HT-29 (cell line): Measurements from ENCODE around the gene RUSC1. TPM values are rescaled to one million over a fixed set of nuclear protein-coding genes. Genes with fewer than 3 reads are reported as not detected.
A peak's percentile ranks its signal among the peaks of the same experiment; 100 is the strongest.
"Not testable (repeated sequence)": the region's sequence is repeated elsewhere in the genome, so short reads cannot be mapped to it uniquely, and the experiment has no call there.

ENCODE experiments used
- DNase-seq: peaks from one replicate; pipeline ENCODE4 v3.0.0-alpha.2; 2015; ENCODE audit warnings: low spot score
- total RNA-seq: library from RNA; depleted of rRNA; stranded (reverse); fragments of >200 nt; shearing (Covaris generic); gene quantifications from 2 replicates; pipeline ENCODE4 v1.2.3, GENCODE V29; 2014; rRNA removed

The RUSC1 gene, protein sequence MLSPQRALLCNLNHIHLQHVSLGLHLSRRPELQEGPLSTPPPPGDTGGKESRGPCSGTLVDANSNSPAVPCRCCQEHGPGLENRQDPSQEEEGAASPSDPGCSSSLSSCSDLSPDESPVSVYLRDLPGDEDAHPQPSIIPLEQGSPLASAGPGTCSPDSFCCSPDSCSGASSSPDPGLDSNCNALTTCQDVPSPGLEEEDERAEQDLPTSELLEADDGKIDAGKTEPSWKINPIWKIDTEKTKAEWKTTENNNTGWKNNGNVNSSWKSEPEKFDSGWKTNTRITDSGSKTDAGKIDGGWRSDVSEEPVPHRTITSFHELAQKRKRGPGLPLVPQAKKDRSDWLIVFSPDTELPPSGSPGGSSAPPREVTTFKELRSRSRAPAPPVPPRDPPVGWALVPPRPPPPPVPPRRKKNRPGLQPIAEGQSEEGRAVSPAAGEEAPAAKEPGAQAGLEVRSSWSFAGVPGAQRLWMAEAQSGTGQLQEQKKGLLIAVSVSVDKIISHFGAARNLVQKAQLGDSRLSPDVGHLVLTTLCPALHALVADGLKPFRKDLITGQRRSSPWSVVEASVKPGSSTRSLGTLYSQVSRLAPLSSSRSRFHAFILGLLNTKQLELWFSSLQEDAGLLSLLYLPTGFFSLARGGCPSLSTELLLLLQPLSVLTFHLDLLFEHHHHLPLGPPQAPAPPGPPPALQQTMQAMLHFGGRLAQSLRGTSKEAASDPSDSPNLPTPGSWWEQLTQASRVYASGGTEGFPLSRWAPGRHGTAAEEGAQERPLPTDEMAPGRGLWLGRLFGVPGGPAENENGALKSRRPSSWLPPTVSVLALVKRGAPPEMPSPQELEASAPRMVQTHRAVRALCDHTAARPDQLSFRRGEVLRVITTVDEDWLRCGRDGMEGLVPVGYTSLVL
- 80.6 and 86.9 TPM in 2 replicates for total RNA-seq

DNA sequence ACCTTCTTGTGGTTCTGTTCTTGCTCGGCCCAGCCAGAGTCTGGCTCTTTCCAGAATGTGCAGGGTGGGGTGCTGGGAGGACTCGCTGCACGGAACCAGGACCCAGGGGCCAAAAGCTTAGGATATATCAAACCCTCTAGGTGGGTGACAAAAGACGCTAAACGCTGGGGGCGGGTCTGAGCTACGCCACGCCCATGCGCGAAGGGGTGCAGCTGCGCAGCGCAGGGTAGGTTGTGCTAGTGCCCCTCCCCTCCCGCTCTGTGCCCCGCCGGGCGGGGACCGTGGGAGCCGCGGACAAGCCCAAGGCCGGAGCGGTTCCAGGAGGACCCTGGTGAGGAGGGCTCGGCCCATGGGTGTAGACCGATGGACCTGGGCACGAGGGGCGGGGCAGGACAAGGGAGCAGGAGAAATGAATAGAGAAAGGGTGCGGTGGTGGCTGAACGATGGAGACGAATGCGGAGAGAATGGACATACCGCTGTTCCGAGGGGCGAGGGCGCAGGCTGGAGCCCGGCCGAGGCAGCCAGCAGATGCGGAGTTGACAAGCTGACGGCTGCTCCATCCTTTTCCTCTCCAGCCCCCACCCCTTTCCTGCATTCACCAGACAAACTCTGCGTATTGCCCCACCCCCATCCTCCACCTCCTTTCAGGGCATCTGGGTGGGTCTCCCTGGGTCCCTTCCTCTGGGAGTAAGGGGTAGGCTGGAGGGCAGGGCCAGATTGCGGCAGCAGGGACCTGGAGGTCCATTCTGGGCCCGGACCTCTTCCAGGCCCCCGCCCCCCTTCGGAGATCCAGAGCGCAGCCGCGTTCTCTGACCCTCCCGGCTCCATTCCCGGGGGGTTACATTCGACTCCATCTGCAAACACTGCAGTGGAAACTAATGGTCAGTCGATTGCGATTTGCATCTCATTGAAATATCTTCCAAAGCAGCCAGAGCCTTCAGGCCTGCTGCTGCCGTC lies at the start of gene RUSC1:
RUSC1 (plus strand) TSS at position 234 of the 957 bp plus-strand sequence. CDS start 880 bp downstream, outside the sequence.
- DNase-seq = peak; percentile 74

DNA sequence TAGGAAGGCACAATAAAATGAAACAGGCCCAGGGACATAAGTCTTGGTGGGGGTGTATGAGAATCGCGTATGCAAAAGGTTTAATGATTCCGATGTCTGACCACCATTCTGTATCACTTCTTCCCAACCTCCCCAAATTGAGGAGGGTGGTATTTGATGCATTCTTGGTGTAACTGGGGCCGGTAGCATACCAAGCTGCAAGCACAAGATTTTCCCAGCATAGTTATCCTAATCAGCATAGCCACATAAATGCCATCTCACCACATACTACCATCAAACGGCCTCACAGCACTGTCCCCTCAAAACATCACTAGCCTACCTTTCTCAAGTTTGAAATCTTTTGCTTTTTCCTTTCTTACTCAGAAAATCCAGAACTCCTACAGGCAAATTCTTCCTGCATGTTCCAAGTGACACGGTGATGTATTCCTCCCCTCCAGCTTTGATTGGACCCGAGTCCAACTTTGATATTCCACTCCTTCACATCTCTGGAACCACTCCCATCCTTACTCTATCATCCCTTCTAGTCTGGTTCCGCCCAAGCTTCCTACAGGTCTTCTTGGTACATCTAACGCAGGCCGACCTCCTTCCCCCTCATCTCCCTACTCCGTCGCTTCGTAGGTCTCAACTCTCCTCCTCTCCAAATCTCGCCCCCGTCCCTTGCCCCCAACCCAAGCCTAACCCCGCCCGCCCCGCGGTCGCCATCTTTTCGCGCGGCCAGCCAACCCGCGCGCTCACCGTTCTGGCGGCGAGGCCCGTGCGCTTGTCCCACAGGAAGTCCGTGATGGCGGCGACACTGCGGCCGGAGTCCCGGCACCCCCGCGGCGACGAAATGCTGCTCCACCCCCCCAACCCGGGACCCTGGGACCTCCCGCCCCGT lies 48.0 kb upstream of the RUSC1 start:
- DNase-seq = peak; percentile 58

DNA sequence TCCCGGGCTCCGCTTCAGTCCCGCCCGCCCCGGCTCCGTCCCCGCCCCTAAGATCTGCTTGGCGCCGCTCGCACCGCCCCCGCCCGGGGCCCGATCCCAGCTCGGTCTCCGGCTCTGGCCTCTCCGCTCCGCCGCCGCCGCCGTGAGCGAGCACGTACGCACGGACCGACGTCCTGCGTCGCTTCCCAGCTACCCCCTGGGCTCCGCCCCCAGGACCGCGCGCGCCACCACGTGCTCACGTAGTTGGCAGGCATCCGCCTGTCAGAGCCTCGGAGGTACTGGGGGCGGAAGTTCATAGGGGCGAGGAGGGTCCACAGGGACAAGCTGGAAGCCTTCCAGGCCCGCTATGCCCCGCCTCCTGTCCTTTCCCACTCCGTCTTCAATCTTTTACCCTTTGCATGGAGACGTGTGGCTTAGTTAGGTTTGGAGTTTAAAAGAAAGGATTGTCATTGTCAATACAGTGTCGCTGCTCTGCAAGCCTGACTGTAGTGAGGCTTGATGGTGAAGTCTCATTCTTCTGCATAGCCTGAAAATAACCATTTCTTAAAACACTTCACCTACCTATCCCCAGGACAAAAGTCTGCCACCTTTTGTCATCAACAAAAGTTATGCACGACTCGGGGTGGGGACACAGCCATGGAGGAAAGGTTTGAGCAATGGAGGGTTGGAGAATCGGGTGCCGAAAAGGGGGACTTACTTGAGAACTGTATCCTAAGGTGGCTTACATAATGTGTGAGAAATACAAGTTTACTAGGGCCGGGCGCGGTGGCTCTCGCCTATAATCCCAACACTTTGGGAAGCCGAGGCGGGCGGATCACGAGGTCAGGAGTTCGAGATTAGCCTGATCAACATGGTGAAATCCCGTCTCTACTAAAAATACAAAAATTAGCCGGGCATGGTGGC lies 47.1 kb upstream of the RUSC1 start, which contains the start of gene CLK2:
CLK2 (minus strand) TSS at position 162 of the 903 bp plus-strand sequence. CDS start 2,527 bp downstream, outside the sequence.
- DNase-seq = peak; percentile 97

DNA sequence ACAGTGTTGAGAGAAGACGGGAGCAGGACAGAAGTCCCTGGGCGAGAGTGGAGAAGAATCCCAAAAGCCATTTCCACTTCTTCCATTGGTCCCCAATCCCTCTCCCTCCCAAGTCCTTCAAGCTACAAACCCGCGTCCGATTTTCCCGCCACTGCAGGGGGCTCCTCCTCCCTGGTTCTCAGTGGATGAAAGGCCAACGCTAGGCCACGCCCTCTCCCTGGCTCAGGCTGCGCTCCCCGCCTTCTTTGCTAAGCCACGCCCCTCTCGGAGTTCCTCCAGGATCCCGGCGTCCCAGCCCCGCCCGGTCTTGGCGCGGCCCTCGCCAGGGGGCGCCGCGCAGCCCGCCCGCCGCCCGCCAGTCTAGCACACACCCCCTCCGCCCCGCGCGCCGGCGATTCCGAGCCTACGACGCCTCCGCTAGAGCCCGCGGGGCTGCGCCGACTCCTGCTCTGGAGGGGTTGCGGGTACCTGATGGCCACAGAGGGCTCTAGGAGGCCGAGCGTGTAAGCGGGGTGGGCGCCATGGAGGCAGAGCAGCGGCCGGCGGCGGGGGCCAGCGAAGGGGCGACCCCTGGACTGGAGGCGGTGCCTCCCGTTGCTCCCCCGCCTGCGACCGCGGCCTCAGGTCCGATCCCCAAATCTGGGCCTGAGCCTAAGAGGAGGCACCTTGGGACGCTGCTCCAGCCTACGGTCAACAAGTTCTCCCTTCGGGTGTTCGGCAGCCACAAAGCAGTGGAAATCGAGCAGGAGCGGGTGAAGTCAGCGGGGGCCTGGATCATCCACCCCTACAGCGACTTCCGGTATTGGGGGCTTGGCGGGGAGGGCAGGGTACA lies 43.4 kb upstream of the RUSC1 start, which contains the start of gene HCN3:
HCN3 (plus strand) TSS at position 394 of the 832 bp plus-strand sequence; CDS start at position 522, 128 bp downstream.
- peak; percentile 98 for DNase-seq

DNA sequence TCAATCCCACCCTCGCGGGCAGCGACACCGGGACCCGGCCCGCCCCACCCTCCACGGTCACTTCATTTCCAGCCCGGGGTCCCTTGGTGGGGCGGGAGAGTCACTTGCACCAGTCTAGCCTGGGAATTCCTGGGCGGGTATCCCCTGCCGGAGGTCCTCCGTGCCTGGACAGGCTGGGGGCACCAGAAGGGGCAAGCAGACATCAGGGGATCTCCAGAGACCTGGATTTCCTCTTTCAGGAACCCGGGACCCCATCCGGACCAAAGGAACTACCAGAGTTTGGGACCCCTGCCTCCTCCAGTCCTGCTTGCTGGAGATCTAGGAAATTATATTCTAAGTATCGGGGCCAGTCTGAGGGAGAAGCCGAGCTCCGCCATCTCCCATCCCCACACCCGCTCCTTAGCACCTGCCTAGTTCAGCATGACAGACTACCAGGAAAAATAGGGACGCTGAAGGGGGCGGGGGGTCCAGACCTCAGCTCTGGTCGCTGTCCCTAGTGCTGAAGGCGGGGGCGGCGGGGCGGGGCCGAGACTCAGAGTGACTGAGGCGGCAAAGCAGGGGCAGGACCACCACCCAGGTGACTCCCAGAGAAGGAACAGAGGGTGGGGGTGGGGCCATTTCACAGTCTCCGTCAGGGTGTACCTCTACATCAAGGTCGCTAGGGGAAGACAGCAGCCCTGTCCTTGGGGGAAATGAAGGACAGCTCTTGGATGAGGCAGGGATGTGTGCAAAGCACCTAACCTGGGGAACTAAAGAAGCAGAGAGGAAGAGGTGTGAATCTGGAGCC lies 42.6 kb upstream of the RUSC1 start:
- peak; percentile 60 for DNase-seq

DNA sequence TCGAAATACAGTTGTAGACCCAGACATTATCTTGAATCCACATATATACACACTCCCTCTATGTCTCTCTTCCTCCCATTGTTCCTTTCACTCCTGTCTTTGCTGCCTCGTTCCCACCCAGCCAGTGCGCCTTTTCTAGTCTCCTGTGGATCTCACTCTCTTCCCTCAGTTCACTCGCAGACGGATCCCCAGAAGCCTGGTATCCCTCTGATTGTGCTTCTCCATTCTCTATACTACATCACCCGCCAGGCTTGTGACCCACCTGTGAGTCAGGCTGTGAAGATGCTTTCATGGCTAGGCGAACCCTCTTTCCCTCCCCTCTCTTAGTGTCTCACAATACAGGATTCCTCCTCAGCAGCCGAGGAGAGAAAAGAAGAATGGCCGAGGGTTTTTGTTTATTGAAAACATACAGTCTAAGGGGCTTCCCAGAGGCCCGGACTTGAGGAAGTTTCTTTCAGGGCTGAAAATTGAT lies 42.0 kb upstream of the RUSC1 start:
- DNase-seq = no peak

DNA sequence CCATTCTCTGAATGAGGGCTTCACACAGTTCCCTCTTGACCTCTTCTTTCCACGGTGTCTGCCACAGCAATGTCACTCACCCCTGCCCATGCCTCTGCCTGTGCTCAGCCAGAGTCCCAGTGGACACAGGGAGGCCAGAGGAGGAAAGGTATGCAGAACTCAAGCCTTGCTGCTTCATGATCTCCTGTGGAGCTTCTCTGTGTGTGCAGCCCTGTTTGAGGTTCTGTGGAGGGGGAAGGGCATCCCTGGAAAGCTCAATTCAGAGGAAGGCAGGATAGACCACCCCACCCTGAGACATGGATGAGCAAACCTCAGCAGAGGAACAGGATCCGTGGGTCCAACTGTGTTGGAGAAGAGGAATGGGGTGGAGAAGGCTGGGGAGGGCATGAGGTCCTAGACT lies 41.4 kb upstream of the RUSC1 start:
- DNase-seq = no peak

DNA sequence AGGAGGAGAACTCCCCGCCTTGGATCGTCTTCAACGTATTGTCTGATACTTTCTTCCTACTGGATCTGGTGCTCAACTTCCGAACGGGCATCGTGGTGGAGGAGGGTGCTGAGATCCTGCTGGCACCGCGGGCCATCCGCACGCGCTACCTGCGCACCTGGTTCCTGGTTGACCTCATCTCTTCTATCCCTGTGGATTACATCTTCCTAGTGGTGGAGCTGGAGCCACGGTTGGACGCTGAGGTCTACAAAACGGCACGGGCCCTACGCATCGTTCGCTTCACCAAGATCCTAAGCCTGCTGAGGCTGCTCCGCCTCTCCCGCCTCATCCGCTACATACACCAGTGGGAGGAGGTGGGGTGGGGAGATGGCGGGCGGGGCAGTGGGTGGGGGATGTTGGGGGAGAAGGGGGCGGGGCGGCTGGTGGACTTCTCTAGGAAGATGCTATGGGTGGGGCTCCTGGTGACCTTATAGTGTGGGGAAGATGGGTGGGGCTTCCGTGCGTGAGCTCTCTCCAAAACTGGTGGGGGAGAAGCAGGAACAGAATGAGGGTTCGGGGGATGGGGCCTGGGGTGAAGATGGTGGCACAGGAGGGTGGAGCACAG lies 38.1 kb upstream of the RUSC1 start:
- DNase-seq = no peak

DNA sequence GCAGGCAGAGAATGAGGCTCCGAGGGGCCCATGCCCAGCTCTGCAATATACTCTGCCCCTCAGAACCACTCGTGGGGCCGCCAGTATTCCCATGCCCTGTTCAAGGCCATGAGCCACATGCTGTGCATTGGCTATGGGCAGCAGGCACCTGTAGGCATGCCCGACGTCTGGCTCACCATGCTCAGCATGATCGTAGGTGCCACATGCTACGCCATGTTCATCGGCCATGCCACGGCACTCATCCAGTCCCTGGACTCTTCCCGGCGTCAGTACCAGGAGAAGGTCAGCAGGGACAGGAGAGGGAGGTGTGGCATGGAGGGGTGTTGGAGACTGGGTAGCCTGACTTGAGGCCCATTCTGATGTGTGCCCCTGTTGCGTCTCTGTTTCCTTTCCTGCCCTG lies 36.2 kb upstream of the RUSC1 start:
- no peak for DNase-seq

DNA sequence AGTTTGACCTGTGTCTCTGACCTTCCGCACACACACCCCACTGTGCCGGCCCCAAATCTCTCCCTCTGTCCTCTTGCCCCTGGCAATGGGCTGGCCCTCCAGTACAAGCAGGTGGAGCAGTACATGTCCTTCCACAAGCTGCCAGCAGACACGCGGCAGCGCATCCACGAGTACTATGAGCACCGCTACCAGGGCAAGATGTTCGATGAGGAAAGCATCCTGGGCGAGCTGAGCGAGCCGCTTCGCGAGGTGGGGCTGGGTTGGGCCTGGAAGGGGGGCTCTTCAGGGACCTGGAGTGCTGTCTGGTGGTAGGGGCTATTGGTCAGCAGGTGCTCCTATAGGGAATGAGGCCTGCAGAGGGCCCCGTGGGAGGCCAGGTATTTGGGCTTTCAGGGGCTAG lies 35.6 kb upstream of the RUSC1 start:
- no peak for DNase-seq

DNA sequence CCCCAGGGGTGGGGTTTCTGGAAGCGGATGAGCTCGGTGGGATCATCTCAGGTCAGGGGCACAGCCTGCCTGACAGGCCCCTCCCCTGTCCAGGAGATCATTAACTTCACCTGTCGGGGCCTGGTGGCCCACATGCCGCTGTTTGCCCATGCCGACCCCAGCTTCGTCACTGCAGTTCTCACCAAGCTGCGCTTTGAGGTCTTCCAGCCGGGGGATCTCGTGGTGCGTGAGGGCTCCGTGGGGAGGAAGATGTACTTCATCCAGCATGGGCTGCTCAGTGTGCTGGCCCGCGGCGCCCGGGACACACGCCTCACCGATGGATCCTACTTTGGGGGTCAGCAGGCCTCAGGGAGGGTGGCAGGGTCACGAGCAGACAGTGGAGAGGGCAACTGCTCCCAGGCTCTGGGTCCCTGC lies 35.1 kb upstream of the RUSC1 start:
- no peak for DNase-seq

DNA sequence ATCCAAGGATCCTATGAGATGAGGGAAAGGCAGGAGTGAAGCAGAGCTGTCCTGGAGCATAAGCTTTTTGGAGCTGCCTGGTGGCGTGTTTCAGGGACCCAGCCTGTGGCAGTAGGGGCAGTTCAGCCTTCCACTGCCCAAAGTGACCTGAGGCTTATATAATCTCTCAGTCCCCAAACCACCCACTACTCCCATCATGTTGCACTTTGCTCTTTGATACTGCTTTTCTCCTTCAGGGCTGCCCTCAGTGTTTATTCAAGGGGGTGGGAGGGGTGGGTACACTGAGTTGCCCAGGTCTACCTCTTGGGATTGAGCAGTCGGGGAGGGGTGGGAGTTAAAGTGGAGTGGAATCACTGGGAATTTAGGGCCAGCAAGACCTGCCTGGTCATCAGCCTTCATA lies 34.1 kb upstream of the RUSC1 start:
- DNase-seq = no peak

DNA sequence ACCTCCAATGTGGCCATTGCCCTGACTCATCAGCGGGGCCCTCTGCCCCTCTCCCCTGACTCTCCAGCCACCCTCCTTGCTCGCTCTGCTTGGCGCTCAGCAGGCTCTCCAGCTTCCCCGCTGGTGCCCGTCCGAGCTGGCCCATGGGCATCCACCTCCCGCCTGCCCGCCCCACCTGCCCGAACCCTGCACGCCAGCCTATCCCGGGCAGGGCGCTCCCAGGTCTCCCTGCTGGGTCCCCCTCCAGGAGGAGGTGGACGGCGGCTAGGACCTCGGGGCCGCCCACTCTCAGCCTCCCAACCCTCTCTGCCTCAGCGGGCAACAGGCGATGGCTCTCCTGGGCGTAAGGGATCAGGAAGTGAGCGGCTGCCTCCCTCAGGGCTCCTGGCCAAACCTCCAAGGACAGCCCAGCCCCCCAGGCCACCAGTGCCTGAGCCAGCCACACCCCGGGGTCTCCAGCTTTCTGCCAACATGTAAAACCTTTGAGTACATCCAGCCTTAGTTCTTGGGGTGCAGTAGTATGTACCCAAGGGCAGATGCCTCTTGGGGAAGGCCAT lies 32.6 kb upstream of the RUSC1 start:
- DNase-seq = no peak

DNA sequence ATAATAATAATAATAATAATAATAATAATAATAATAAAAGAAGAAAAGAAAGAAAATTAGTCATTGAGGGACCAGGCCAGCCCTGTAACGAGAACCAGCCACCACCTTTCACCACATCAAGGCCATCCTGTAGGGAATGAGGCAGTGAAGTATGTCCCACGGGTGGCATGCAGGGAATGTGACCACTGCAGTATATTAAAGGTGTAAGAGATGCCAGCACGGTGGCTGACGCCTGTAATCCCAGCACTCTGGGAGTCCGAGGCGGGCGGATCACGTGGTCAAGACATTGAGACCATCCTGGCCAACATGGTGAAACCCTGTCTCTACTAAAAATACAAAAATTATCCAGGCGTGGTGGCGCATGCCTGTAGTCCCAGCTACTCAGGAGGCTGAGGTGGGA lies 29.7 kb upstream of the RUSC1 start:
- not testable (repeated sequence) for DNase-seq

DNA sequence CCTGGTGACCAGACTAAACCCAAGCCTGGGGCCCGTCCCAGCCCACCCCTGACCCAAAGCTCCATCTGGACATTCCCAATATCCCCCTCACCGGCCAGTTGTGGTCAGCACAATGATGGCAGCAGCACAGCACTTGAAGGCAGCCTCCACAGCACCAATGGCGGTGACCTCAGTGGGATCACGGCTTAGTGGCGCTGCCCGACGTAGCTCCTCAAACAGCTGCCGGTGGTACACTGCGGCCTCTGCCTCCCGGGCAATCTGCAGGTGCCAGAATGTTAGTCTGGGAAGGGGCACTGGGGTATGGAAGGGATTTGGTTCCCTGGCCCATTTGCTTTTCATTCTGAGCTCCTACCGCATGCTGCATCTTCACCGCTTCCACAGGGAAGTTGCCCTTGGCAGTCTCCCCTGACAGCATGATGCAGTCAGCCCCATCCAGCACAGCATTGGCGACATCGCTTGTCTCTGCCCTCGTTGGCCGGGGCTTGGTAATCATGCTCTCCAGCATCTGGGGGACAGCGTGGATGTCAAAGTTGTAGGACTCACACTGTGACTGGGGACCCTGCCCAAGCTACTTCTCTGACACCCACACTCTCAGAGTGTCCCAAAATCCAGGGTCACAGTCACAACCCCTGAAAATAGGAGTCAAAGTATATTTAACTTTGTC lies 27.5 kb upstream of the RUSC1 start:
- no peak for DNase-seq
